ENCODE measurements around the gene HLA-DMB.

- TF ChIP-seq CTCF (IDR thresholded peaks at IDR 0.05) (peak in 1 of 6 experiments; percentile 6), POLR2A (IDR thresholded peaks at IDR 0.05) (peak in 1 of 2 donors; percentile 73)
Measured at GRCh38 chr6:32940656-32941213, at the start of gene HLA-DMB.
